Activated gamma-delta T cell (primary cell): ENCODE results near the gene LSAMP.

Experiments
- DNase-seq: peaks from one replicate; lab custom pipeline; 2025; lab: John Stamatoyannopoulos, UW

LSAMP gene

DNA sequence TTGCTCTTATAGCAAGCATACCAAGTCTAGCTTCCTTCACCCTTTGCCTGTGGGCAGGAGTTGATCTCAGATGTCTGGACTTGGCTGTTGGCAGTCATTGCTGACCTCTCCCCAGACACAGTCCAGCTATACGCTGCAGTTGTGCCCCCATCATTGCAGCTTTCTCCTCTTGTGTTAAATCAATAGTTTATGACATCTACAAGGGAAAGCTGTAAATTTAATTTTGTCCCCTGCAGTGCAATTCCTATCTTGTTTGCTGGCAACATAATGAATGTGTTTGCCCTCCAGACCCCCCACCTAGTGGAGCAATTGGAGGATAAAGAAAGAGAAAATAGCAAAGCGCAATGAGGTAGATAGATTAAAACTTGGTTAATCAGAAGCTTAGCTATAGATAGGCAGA lies 280.2 kb downstream of the LSAMP start:
- DNase-seq: no peak

GRCh38 chr3:116164039-116164438 lies 281.2 kb downstream of the LSAMP start:
- DNase-seq: no peak

GRCh38 chr3:116161575-116162525 lies 283.4 kb downstream of the LSAMP start:
- DNase-seq: no peak

- DNase-seq: no peak
These were observed 284.7 kb downstream of the LSAMP start for GRCh38 chr3:116160594-116160993.

GRCh38 chr3:116155841-116156240 lies 289.4 kb downstream of the LSAMP start:
- DNase-seq: no peak

DNA sequence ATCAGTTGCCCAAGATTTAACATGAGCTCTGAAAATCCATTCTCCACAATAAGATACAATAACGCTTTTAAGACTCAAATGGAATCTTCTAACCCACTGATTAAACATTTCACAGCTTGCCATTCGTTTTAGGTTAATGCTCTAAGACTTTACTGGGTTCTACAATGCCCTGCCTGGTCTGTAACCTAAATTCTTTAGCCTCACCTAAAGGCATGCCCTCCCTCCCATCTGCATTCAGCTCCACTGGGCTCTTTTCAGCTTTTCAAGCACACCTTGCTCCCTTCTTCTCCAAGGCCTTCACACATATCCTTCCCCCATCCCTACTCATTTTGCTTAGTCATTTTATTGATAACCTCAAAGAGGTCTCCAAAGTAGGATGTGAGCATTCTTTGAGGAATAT lies 290.9 kb downstream of the LSAMP start:
- no peak for DNase-seq

- DNase-seq: no peak
These were observed 292.1 kb downstream of the LSAMP start for GRCh38 chr3:116153174-116153573.

GRCh38 chr3:116150655-116151167 lies 294.6 kb downstream of the LSAMP start:
- DNase-seq: no peak

DNA sequence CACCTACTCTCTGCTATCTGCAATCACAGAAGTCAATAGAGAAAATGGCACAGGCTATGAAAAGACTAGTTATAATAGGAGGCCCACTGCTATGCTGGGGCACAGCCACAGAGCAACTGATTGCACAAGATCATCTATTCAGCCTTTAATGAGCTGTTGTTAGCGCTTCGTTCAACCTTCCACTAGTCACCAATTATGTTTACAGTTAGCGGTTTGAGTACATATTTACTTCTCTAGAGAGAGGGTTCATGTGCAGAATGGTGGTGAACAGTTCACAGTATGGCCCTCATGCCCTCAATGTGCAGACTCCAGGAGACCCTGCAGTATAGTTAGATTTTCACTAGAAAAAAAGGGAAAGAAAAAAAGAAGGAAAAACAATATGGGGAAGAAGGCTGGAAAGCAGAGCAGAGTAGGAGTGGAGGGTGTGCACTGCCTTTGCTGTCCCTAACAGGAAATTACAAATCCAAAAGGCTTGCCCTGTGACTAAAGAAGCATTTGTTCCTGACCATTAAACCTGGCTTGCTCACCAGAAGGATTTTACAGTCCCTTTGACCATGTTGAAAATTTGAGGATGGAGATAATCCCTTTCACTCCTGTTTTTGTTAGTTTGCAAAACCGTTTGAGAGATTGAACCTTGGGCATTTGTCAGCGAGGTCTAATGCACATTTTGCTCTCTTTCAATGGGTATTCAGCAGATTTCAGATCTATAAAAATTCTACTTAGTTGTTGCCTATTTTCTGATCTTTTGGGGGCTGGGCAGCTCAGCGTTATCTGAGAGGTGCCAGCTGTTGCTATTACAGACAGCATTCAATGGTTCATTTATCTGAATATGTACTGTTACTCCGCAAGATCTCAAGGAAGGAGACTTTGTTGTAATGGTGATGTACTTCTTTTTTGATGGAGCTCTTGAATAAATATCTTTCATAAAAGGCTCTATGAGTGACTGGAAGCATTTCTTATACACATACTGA lies 296.1 kb downstream of the LSAMP start:
- DNase-seq: no peak

DNA sequence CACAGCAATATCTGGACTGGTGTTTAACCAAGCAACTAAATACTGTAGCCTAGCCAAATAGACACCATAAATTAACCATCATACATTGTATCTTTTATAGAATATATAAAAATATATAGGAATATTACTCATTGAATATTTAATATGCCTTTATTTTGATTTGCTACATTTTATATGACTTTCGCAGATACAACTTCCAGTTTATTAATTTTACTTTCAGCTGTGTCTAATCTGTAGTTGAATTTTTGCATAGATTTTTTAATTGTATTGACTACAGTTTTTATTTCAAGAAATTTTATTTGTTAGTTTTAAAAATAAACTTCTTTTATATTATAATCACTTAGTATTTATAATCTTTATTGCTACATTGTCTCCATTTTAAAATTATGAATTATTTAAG lies 299.7 kb downstream of the LSAMP start:
- DNase-seq: no peak

DNA sequence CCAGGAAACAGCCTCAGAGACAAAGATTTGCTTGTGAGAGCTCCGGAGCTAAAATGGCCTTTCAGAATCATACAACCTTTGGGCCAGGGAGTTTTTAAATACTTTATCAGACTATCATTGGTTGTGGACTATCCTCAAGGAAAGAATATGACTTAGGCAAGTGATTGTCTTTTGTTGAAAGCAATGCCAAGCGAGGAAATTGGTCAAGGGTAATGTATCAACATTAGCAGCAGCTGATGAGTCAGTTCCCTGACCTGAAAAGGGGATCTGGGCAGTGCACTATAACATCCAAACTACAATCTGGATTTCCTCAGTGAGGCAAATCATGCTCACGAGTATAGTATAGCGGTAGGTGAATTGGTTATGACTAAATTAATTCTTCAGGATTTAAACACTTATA lies 303.6 kb downstream of the LSAMP start:
- no peak for DNase-seq

DNA sequence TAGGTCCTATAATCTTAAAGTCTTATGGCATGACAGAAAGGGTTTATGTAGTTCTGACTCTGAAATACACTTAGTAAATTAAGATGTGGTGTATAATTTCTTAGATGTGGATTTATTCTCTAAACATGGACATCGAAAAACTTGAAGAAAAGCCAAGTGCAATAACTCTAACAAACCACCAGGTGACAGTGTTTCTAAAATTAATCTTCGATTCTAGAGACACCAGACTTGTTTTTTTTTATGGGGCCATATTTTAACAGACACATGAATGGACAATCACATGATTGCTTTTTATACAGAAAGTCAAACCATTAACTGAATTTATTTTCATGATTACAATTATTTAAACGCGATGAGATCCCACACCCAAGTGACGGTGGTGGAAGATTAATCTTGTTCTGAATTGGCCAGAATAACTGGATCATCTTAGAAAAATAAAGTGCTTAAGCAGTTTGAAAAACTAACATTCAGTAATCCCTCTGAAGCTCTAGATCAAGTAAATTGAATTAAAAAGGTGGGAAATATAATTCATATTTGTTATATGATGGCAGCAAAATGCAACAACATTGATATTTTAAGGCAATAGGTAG lies 305.1 kb downstream of the LSAMP start:
- DNase-seq: no peak

- no peak for DNase-seq
These were observed 305.6 kb downstream of the LSAMP start for GRCh38 chr3:116139641-116140040.

DNA sequence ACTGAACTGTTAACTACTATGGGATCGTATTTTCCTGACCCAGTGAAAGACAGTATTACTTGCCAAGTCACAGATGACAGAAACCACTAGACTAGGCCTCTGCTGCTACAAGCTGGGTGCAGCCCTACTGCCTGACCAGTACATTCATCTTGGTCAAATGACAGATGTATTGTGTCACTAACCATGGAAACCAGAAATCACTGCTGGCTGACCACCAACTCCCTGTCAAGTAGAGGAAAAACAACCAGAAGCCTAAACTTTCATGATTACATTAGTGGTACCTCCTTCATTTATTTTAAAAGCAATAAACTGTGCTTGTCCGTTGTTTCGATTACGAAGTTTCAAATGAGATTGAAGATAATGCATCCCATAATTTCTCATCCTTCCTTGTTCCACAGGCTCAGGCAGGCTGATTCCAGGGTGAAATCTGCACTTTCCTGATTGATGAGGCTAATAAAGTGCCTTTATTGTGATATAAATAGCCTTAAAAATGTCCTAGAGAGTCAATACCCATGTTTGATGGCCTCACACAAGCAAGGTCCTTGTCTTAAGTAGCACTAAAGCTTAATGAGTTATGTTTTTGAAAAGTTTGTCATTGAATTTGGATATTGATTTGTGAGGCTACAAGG lies 309.7 kb downstream of the LSAMP start:
- DNase-seq: no peak

- DNase-seq: no peak
These were observed 315.9 kb downstream of the LSAMP start for GRCh38 chr3:116129187-116129946.

DNA sequence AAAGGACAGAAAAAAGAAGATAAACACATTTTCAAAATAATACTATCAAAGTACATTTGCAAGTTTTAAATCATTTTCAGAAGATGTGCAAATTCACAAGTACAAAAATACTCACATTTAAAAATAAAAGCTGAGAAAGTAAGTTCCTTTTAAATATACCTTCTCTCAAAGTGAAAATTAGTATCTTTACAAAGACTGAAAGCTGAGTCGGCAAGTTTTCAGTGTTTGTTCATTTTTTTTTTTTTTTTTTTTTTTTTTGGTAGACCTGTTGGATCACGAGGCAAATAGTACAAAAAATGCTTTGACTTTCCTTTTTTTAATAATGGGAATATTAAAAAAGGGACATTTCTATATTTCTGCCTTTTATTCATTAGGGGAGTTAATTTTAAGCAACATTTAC lies 317.8 kb downstream of the LSAMP start:
- no peak for DNase-seq

GRCh38 chr3:116124166-116124565 lies 321.1 kb downstream of the LSAMP start:
- DNase-seq: no peak

DNA sequence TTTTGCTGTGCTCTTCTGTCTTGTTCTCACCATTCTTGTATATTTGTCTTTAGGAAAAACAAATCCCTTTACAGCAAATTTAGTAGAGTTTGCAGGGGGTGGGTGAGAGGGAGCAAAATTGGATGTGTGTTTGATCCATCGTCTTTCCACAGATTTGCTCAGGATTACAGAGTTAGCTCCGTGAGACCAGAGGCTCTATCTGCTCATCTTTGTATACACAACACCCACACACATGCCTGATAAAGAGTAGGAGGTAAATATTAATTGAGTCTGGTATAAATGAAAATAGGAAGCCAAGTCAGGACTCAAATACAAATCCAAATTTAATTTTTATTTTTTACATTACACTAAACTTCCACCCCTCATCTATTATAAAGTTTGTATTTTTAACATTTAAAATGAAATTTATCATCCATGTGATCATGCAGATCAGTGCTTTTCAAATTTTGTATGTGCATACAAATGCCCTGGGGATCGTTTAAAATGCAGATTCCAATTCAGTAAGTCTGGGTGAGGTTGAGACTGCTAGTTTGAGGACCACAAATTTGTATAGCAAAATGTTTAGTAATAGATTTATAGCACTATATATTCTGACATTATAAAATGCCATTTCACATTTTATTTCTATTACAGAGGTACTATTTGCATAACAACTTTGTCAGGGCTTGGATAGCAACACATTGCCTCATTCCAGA lies 326.7 kb downstream of the LSAMP start:
- DNase-seq: no peak

GRCh38 chr3:116114586-116114985 lies 330.7 kb downstream of the LSAMP start:
- DNase-seq: no peak

DNA sequence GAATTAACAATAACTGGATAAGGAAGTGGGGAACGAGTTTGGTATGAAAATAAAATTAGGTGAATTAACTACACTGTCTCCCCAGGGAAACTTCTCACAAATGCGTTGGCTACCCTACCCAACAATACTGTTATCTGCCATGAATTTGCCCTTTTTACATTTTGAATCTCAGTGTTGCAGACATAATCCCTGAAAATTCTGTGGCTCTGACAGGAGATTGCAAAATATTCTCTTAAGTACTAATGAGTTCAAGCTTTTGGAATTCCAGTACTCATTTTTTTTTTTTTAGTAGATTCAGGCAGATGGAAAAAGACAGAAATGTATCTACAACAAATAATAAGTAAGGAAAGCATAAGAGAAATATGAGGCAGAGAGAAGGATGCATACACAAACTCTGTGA lies 332.6 kb downstream of the LSAMP start:
- DNase-seq: no peak
